GM21381 (cell line): ENCODE data around the gene TCF7.

Experiments used
- ATAC-seq: cut with Tn5 transposase; IDR thresholded peaks from one replicate; pipeline ENCODE4 v1.9.1; 2021; ENCODE audit warnings: mild to moderate bottlenecking, moderate library complexity; ENCODE audit not compliant: unreplicated experiment

TCF7 gene

DNA sequence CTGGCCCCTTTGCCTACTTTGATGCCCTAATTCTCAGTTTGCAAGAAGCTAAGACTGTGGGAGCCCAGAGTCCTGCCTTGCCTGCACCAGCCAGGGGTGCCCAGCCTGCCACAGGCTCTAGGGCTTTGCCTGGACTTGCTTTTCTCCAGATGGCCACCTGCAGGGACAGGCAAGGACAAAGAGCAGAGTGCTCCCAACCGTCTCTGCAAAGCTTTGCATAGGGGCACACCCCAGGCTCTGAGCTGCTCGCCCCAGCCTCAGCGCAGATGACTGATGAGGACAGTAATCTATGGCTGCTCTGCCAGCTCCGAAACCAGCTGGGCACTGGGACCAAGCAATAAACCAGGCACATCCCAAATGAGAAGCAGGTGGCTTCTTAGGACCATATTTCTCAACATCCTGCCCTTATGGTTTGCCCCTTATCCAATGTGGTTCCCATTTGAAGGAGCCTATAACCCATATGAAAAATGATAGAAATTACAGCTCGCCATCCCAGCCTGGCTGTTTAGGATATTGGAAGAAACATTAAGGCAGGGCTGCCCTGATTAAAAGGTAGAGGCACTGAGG, 25.4 kb upstream of the TCF7 start:
- ATAC-seq: no peak

DNA sequence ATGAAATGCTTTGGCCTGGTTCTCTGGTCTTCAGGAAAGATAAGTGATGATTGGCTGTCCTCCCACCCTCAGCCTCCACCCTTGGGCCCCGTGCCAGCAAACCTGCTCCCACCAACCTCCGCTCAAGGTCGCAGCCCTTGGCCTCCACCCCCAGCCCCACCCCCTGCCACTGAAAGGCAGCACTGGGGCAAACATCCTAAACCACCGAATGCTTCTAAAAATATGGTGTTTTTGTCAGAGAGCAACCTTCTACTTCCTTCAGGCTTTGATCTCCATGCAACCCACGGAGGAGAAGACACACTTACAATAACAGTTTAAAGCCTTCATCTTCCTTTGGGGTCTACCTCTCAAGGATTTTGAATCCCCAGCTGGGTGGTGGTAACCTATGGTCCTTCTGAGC, 24.0 kb upstream of the TCF7 start:
- no peak for ATAC-seq

- no peak for ATAC-seq
These were observed 22.8 kb upstream of the TCF7 start for GRCh38 chr5:134091626-134092121.

DNA sequence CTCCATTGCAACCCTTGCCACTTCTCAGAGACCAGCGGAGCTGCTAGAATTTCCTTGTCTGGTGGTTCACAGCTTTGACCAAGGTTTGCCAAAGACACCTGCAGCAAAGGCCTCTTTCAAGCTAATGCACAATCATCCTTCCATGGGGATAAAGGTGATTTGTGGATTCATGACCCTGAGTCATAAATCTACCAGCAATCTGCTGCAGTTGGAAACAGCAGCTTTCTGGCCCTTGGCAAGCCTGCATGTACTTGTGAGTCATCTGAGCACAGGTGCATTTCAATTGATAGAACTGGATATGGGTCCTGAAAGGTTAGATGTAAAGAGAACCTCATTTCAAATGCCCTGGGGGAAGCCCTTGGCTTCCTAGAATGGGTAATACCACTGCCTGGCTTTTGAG, 21.6 kb upstream of the TCF7 start:
- ATAC-seq: no peak

DNA sequence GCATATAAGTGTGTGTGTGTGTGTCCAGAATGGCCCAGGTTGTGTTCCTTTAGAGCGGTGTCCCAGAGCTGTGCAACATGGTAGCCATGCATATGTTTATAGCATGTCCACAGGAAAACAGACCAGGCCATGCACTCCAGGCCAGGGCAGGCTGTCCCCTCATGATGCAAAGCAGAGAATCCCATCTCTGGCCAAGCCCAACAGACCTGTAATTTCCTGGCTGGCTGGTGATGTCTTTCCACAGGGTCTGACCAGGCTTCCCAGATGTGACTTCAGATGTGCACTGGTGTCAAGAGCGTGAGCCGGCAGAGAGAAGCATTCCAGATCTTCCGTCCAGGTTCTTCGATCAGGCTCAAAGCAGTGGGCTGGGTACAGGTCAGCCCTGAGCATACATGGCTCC, 21.1 kb upstream of the TCF7 start:
- ATAC-seq: no peak

DNA sequence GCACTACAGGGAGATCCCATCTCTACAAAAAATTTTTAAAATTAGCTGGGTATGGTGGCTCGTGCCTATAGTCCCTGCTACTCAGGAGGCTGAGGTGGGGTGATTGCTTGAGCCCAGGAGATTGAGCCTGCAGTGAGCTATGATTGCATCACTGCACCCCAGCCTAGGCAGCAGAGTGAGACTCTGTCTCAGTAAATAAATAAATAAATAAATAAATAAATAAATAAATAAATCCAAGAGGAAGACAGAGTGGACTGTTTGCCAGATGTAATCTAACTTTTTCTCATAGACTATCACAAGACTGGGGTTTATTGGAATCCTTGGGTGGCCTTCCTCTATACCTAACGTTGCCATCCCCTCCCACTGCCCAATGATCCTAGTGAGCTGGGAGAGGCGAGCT, 19.2 kb upstream of the TCF7 start:
- no peak for ATAC-seq

- no peak for ATAC-seq
These were observed 18.4 kb upstream of the TCF7 start for GRCh38 chr5:134095887-134096589.

GRCh38 chr5:134097211-134097749, 17.2 kb upstream of the TCF7 start:
- no peak for ATAC-seq

- ATAC-seq: no peak
These were observed 15.8 kb upstream of the TCF7 start for GRCh38 chr5:134098690-134099089.

DNA sequence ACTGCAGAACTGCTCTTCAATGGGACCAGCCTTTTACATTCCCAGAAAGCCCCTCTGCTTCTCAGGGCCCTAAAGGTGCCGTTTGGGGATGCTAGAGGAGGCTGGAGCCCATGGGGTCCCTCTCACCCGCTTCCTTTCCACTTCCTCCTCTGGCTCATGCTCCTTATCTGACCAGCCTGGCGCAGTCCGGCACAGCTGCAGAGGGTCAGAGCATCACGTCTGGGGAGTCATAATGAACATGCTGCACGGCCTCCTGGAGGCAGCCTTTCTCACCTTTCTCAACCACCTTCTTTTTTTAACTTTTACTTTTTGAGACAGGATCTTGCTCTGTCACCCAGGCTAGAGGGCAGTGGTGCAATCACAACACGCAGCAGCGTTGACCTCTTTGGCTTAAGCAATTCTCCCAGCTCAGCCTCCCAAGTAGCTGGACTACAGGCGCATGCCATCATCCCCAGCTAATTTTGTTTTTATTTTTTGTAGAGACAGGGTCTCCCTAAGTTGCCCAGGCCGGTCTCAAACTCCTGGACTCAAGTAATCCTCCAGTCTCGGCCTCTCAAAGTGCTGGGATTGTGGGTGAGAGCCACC, 15.1 kb upstream of the TCF7 start:
- ATAC-seq: no peak

- no peak for ATAC-seq
These were observed 14.6 kb upstream of the TCF7 start for GRCh38 chr5:134099939-134100282.

DNA sequence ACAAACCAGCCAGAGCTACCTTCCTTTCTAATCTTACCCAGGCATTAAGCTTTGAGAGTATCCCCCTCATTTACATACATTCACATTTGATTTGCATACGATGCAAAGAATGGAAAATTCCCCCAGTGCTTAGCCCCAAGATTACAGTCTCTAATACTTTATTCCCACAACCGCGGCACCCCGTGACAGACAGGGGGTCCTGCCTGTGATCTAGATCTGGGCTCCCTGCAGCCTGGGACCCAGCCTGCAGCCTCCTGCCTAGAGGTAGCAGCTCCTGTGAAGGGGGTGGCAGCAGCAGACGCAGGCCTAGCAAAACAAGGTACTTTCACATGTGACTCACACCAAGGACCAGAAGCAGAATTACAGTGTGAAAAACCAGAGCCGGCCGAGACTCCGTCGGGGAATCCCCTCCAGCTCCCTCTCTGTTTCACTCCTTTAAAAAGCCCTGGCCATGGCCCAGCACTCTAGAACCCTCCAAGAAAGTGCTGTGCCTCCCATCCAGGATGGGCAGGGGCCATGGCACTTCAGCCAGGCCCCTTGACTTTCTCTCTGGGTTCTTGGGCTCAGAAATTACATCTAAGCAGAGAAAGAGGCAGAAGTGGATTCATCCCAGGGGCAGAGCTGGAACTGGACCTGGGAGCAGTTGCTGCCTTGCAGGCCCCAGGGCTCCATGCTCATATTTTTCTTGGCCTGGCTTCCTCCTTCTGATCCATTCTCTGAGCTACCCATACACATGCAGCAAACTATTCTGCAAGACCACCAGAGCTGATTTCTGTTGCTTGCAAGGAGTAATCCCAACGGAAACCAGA, 14.0 kb upstream of the TCF7 start:
- peak; percentile 66 for ATAC-seq

DNA sequence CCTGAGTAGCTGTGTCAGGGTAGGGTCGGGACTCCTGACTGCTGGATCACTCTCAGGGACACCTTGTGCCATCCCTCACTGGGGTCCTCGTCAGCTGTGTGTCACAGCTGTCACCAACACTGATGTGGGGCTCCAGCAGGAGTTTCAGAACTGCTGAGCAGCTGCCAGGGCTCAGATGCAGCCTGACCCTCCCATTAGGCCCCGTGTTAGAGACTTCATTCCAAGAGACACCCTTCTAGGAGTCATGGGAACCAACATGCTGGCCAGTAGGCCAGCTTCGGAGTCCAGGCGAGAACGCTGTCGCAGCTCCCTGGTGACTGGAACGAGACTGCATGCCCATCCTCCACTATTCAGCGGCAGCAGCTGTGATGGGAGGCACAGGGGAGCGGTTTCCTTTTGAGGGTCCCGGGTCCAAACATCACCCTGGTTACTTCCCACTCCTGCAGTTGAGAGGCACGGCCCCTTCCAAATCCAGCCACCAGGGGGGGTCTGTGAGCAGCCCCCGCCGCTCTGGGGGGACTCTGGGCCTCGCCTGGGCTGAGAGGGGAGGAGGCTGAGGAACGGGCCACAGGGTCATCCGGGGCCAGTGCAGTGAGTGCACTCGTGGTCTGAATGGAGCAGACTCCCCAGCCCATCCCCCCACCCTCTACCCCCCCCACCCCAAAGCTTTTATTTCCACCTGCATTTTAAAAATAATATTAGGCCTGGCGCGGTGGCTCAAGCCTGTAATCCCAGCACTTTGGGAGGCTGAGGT, 12.6 kb upstream of the TCF7 start:
- no peak for ATAC-seq

DNA sequence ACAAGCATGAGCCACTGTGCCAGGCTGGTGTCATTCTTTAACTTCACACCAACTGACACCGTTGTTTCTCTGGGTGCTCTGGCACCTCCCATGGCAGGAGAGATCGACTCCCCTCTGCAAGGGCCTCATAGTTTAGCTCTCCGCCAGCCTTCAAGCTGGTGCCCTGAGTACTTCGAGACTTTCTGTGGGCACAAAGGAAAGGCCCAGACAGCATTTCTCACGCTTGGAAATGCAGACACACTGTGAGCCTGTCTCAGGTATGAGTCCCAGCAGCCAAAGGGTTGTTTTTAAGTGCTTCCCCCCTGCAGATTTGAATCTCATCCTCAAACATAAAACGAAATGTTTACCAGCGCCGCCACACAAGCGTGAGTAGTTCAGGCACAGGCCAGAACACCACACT, 11.1 kb upstream of the TCF7 start:
- ATAC-seq: no peak

- ATAC-seq: no peak
These were observed 10.4 kb upstream of the TCF7 start for GRCh38 chr5:134103998-134104654.

DNA sequence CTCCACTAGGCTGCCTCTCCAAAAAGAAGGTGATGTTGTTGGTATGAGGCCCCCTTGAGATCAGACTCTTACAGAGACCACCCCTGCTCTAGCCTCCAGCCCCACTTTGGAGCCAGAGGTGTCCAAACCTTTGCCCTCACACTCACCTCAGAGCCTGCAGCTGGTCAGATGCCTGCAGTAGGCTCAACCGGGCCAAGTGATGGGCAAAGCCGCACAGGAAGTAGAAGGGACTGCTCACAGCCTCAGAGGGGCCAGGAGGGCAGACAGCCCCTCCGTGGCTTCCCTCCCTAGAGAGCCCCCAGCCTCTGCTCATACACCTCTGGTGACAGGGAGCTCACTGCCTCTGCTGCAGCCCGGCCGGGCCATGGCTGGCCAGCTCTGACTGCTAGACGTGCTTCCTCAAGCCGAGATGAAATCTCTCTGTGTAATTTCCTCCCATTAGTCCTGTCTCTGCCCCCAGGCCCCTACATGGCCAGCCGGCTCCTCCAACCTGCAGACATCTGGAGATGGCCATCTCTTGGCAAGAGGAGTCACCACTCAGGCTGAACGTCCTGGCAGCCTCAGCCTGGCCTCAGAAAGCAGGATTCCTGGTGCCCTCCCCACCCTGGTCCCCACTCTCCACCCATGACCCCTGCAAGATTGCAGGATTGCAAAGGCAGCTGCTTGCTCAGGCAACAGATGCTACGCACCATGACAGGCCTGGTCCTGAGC, 7.3 kb upstream of the TCF7 start:
- no peak for ATAC-seq

GRCh38 chr5:134107779-134108178, 6.7 kb upstream of the TCF7 start:
- no peak for ATAC-seq

- no peak for ATAC-seq
These were observed 4.1 kb upstream of the TCF7 start for GRCh38 chr5:134110382-134110781.
